Keratinocyte (primary cell): ENCODE data around the gene ADRM1. TPM values are rescaled to one million over a fixed set of nuclear protein-coding genes. Genes with fewer than 3 reads are reported as not detected.

Source experiments
- DNase-seq: peaks from one replicate; pipeline ENCODE4 v3.0.0-alpha.2; 2011; ENCODE audit warnings: low read depth, missing footprints, low spot score
- FAIRE-seq: peaks from 2 replicates; lab custom pipeline; 2011; peaks lifted over from hg19 to GRCh38; lab: Jason Lieb, UNC
- H2AFZ ChIP-seq: 2 replicates; pipeline ENCODE4 v1.6.0; 2012; ENCODE audit warnings: low read length, control low read depth, inconsistent platforms; ENCODE audit not compliant: control insufficient read depth
- H3K27ac ChIP-seq: 2 replicates; pipeline ENCODE4 v1.5.1; 2011; ENCODE audit warnings: low read length; ENCODE audit not compliant: control insufficient read depth, insufficient read depth
- H3K27me3 ChIP-seq: 3 replicates; pipeline ENCODE4 v1.6.0; 2011; ENCODE audit warnings: low read length; ENCODE audit not compliant: control insufficient read depth, insufficient read depth; ENCODE audit errors: extremely low read depth
- H3K36me3 ChIP-seq, 2 experiments: 2 replicates in 1 of 2; 3 replicates in 1 of 2; pipeline ENCODE4 v1.5.1; 2011; ENCODE audit warnings: low read length in 2 of 2, mild to moderate bottlenecking in 1 of 2; ENCODE audit not compliant: control insufficient read depth in 2 of 2, insufficient read depth in 2 of 2; ENCODE audit errors: extremely low read depth in 1 of 2
- H3K4me1 ChIP-seq: 3 replicates; pipeline ENCODE4 v1.5.1; 2011; ENCODE audit warnings: low read length; ENCODE audit not compliant: control insufficient read depth, insufficient read depth; ENCODE audit errors: extremely low read depth
- H3K4me2 ChIP-seq: 3 replicates; pipeline ENCODE4 v1.6.0; 2011; ENCODE audit warnings: low read depth, low read length; ENCODE audit not compliant: control insufficient read depth, insufficient read depth; ENCODE audit errors: extremely low read depth
- H3K4me3 ChIP-seq, 3 experiments: fragments of 200-600 bp in 1 of 3; sonication (generic) in 1 of 3; 2 replicates in 2 of 3; 3 replicates in 1 of 3; pipeline ENCODE4 v1.5.1; 2011 to 2016; ENCODE audit warnings: low read length in 3 of 3, mild to moderate bottlenecking in 3 of 3, control low read depth in 2 of 3, inconsistent platforms in 1 of 3, low read depth in 1 of 3, mixed read lengths in 1 of 3, mixed run types in 1 of 3, moderate library complexity in 1 of 3; ENCODE audit not compliant: control insufficient read depth in 2 of 3, insufficient read depth in 2 of 3; ENCODE audit errors: extremely low read depth in 1 of 3
- H3K79me2 ChIP-seq: 2 replicates; pipeline ENCODE4 v1.6.0; 2012; ENCODE audit warnings: low read length; ENCODE audit not compliant: control insufficient read depth, insufficient read depth
- H3K9ac ChIP-seq: 3 replicates; pipeline ENCODE4 v1.6.0; 2011; ENCODE audit warnings: low read length; ENCODE audit not compliant: control insufficient read depth, insufficient read depth; ENCODE audit errors: extremely low read depth
- H3K9me1 ChIP-seq: 3 replicates; pipeline ENCODE4 v1.6.0; 2011; ENCODE audit warnings: low read length; ENCODE audit not compliant: control insufficient read depth, insufficient read depth; ENCODE audit errors: extremely low read depth
- H3K9me3 ChIP-seq: 2 replicates; pipeline ENCODE4 v1.5.1; 2012; ENCODE audit warnings: low read depth, low read length; ENCODE audit not compliant: control insufficient read depth
- H4K20me1 ChIP-seq: 3 replicates; pipeline ENCODE4 v1.6.0; 2011; ENCODE audit warnings: low read length; ENCODE audit not compliant: control insufficient read depth, insufficient read depth; ENCODE audit errors: extremely low read depth
- CTCF ChIP-seq, 3 experiments: IDR thresholded peaks in 1 of 3; conservative IDR thresholded peaks in 1 of 3; optimal IDR thresholded peaks in 1 of 3; 2 replicates in 2 of 3; 3 replicates in 1 of 3; pipeline versions ENCODE3 to v1.5.1; 2011; ENCODE audit warnings: low read length in 3 of 3, mild to moderate bottlenecking in 3 of 3, moderate library complexity in 2 of 3, control low read depth in 1 of 3, inconsistent platforms in 1 of 3; ENCODE audit not compliant: insufficient read depth in 2 of 3; ENCODE audit errors: extremely low read depth in 1 of 3
- EZH2 ChIP-seq: IDR thresholded peaks from one replicate; pipeline ENCODE4 v1.6.1; 2012; ENCODE audit warnings: inconsistent platforms, mild to moderate bottlenecking, low read length, moderate library complexity
- dilution Hi-C: fragments of 300-500 bp; cut with MboI; formaldehyde crosslinking; loops from one replicate; pipeline ENCODE4 v1.7.0; 2020; ENCODE audit warnings: low sequenced_read_pairs; ENCODE audit not compliant: extremely low pct_ligation_motif_present
- polyA plus RNA-seq, 5 experiments: library from polyadenylated mRNA; depleted of rRNA in 3 of 5; stranded (reverse) in 3 of 5; stranded (forward) in 1 of 5; unstranded in 1 of 5; fragments of >200 nt; gene quantifications; 1 replicate in 1 of 5; 2 replicates in 3 of 5; 3 replicates in 1 of 5; pipeline versions ENCODE4 v1.2.1 to v1.2.3, GENCODE V29; 2011 to 2012; ENCODE audit warnings: missing spikeins in 2 of 5, low read depth in 1 of 5, low replicate concordance in 1 of 5

The ADRM1 gene
- polyA plus RNA-seq, 1 donor (not counting 4 experiments of a cell fraction or from before 2014, with no cell fraction given), result 91.4 TPM

GRCh38 chr20:62347445-62347844 is 44.6 kb downstream of the ADRM1 start:
- Histone ChIP-seq H3K4me3 (no peak overlapping the region), H4K20me1 (no peaks in the 10 kb centered on the region), H3K36me3 (peaks cover 38 to 46% of the 10 kb centered on the region in 2 experiments), H2AFZ (no peak overlapping the region), H3K9me3 (no peaks in the 10 kb centered on the region), H3K4me1 (peaks cover 28% of the 10 kb centered on the region), H3K79me2 (peaks cover 4% of the 10 kb centered on the region), H3K4me2 (no peak overlapping the region), H3K27ac (no peak overlapping the region), H3K9ac (no peak overlapping the region), H3K27me3 (no peaks in the 10 kb centered on the region), H3K9me1 (no peaks in the 10 kb centered on the region)
- dilution Hi-C loops, result no loop called here
- no peak for TF ChIP-seq CTCF (optimal IDR thresholded peaks at IDR 0.05 in 1 of 3, IDR thresholded peaks at IDR 0.05 in 1 of 3, conservative IDR thresholded peaks at IDR 0.05 in 1 of 3; ENCODE audit: extremely low read depth in 1 of 3, insufficient read depth in 2 of 3, low read length in 3 of 3)
- no peak for DNase-seq
- no peak for FAIRE-seq

GRCh38 chr20:62348604-62349003 is 45.8 kb downstream of the ADRM1 start:
- dilution Hi-C loops, result no loop called here
- H4K20me1 ChIP-seq, result no peaks in the 10 kb centered on the region
- peaks cover 39% of the 10 kb centered on the region for H3K4me1 ChIP-seq
- H3K27me3 ChIP-seq, result no peaks in the 10 kb centered on the region
- H3K4me2 ChIP-seq, result no peak overlapping the region
- H3K9me3 ChIP-seq, result no peaks in the 10 kb centered on the region
- H3K4me3 ChIP-seq, result no peak overlapping the region
- FAIRE-seq (no peak), DNase-seq (no peak)
- no peak for TF ChIP-seq EZH2
- TF ChIP-seq CTCF (optimal IDR thresholded peaks at IDR 0.05 in 1 of 3, IDR thresholded peaks at IDR 0.05 in 1 of 3, conservative IDR thresholded peaks at IDR 0.05 in 1 of 3; ENCODE audit: extremely low read depth in 1 of 3, insufficient read depth in 2 of 3, low read length in 3 of 3), result no peak
- peaks cover 34 to 37% of the 10 kb centered on the region in 2 experiments for H3K36me3 ChIP-seq
- H3K9me1 ChIP-seq, result no peaks in the 10 kb centered on the region
- H3K79me2 ChIP-seq, result peaks cover 9% of the 10 kb centered on the region
- no peak overlapping the region for H2AFZ ChIP-seq
- no peak overlapping the region for H3K9ac ChIP-seq
- H3K27ac ChIP-seq, result no peak overlapping the region
